CD14-positive monocyte (primary cell): Measurements from ENCODE around the gene ENPEP. TPM values are rescaled to one million over a fixed set of nuclear protein-coding genes. Genes with fewer than 3 reads are reported as not detected.

Experiments used
- DNase-seq, 3 donors: peaks; one replicate each; pipeline ENCODE4 v3.0.0-alpha.2; 2011 to 2022
- H2AFZ ChIP-seq: 2 replicates; pipeline ENCODE4 v1.6.0; 2012; ENCODE audit warnings: mild to moderate bottlenecking, low read depth, low read length, inconsistent platforms; ENCODE audit not compliant: insufficient read depth, poor library complexity, severe bottlenecking
- H3K27ac ChIP-seq, 2 donors: 1 replicate in 1 of 2; 2 replicates in 1 of 2; pipeline ENCODE4 v1.5.1; 2012 to 2013; ENCODE audit warnings: low read length in 2 of 2, control low read depth in 1 of 2, inconsistent platforms in 1 of 2, low read depth in 1 of 2, mild to moderate bottlenecking in 1 of 2
- H3K27me3 ChIP-seq, 2 donors: one replicate each; pipeline versions ENCODE4 v1.6.0 to v1.6.1; 2011 to 2013; ENCODE audit warnings: low read length in 2 of 2; ENCODE audit not compliant: control insufficient read depth in 2 of 2, insufficient read depth in 2 of 2
- H3K36me3 ChIP-seq, 2 donors: replicated peaks in 1 of 2; 1 replicate in 1 of 2; 2 replicates in 1 of 2; pipeline versions ENCODE4 v1.5.1 to v1.6.1; 2012 to 2013; ENCODE audit warnings: low read length in 2 of 2, control low read depth in 1 of 2, inconsistent platforms in 1 of 2, mild to moderate bottlenecking in 1 of 2; ENCODE audit not compliant: insufficient read depth in 2 of 2, control insufficient read depth in 1 of 2
- H3K4me1 ChIP-seq, 2 donors: 1 replicate in 1 of 2; 2 replicates in 1 of 2; pipeline versions ENCODE4 v1.5.1 to v1.6.1; 2012 to 2013; ENCODE audit warnings: low read length in 2 of 2, control low read depth in 1 of 2, inconsistent platforms in 1 of 2, mild to moderate bottlenecking in 1 of 2, moderate library complexity in 1 of 2; ENCODE audit not compliant: insufficient read depth in 2 of 2, control insufficient read depth in 1 of 2
- H3K4me2 ChIP-seq: replicated peaks from 2 replicates; pipeline ENCODE3; 2012; ENCODE audit warnings: low read length, moderate library complexity, mild to moderate bottlenecking; ENCODE audit not compliant: poor library complexity, severe bottlenecking; ENCODE audit errors: extremely low read depth
- H3K4me3 ChIP-seq, 3 experiments: fragments of 200-600 bp in 1 of 3; sonication (generic) in 1 of 3; replicated peaks in 1 of 3; 1 replicate in 2 of 3; 2 replicates in 1 of 3; pipeline ENCODE4 v1.5.1; 2011 to 2013; ENCODE audit warnings: low read length in 3 of 3, mild to moderate bottlenecking in 3 of 3, control low read depth in 2 of 3, low read depth in 2 of 3, inconsistent platforms in 1 of 3, moderate library complexity in 1 of 3
- H3K79me2 ChIP-seq: 2 replicates; pipeline ENCODE4 v1.6.0; 2012; ENCODE audit warnings: mild to moderate bottlenecking, control low read depth, inconsistent platforms, low read length, moderate library complexity; ENCODE audit not compliant: insufficient read depth
- H3K9ac ChIP-seq: 2 replicates; pipeline ENCODE4 v1.6.0; 2017; ENCODE audit warnings: low read length, mild to moderate bottlenecking; ENCODE audit not compliant: insufficient read depth, poor library complexity, severe bottlenecking
- H3K9me3 ChIP-seq, 2 donors: replicated peaks in 1 of 2; 1 replicate in 1 of 2; 2 replicates in 1 of 2; pipeline versions ENCODE4 v1.5.1 to v1.6.1; 2012 to 2013; ENCODE audit warnings: low read length in 2 of 2, control low read depth in 1 of 2; ENCODE audit not compliant: control insufficient read depth in 1 of 2, insufficient read depth in 1 of 2
- H4K20me1 ChIP-seq: 2 replicates; pipeline ENCODE4 v1.6.0; 2012; ENCODE audit warnings: mild to moderate bottlenecking, low read length, control low read depth, moderate library complexity; ENCODE audit not compliant: insufficient read depth
- H3K27ac Mint-ChIP-seq, 7 donors: one replicate each; pipeline ENCODE4 v1.8.0; 2020; ENCODE audit warnings: mild to moderate bottlenecking in 7 of 7, mixed read lengths in 7 of 7, moderate library complexity in 6 of 7, inconsistent platforms in 2 of 7
- H3K27me3 Mint-ChIP-seq, 3 donors: one replicate each; pipeline ENCODE4 v1.8.0; 2021 to 2022; ENCODE audit warnings: low read depth in 3 of 3, mild to moderate bottlenecking in 3 of 3, mixed read lengths in 3 of 3, moderate library complexity in 3 of 3, inconsistent platforms in 1 of 3
- H3K36me3 Mint-ChIP-seq, 2 donors: one replicate each; pipeline ENCODE4 v1.8.0; 2020; ENCODE audit warnings: mixed read lengths in 2 of 2, inconsistent platforms in 1 of 2, mild to moderate bottlenecking in 1 of 2
- H3K4me1 Mint-ChIP-seq: one replicate; pipeline ENCODE4 v1.8.0; 2020; ENCODE audit warnings: mild to moderate bottlenecking, mixed read lengths
- H3K4me3 Mint-ChIP-seq, 2 donors: one replicate each; pipeline ENCODE4 v1.8.0; 2020; ENCODE audit warnings: mild to moderate bottlenecking in 2 of 2, mixed read lengths in 2 of 2, moderate library complexity in 1 of 2
- H3K9me3 Mint-ChIP-seq, 7 donors: one replicate each; pipeline ENCODE4 v1.8.0; 2020 to 2022; ENCODE audit warnings: mixed read lengths in 7 of 7, mild to moderate bottlenecking in 6 of 7, moderate library complexity in 6 of 7, inconsistent platforms in 2 of 7
- WGBS: methylation state at CpG from one replicate; pipeline ENCODE4 v1.1.5; 2013; ENCODE audit warnings: missing lambda C conversion rate; ENCODE audit not compliant: insufficient coverage; 5-methylcytosine and 5-hydroxymethylcytosine counted together
- intact Hi-C, 2 donors: fragments of 100-400 bp; cut with micrococcal nuclease; formaldehyde crosslinking; loops; one replicate each; pipeline versions ENCODE4 v1.15.0 to v1.15.1; 2023
- polyA plus RNA-seq, 3 donors: library from polyadenylated mRNA; depleted of rRNA in 1 of 3; unstranded in 2 of 3; stranded (reverse) in 1 of 3; fragments of 300-500 nt in 2 of 3; fragments of >200 nt in 1 of 3; fragmentation: Illumina TruSeq in 2 of 3; gene quantifications; 1 replicate in 2 of 3; 2 replicates in 1 of 3; pipeline ENCODE4 v1.2.3, GENCODE V29; 2012 to 2021
- TF ChIP-seq, protein P1 (sequence below): fragments of 200-600 bp; IDR thresholded peaks from one replicate; pipeline ENCODE4 v1.8.0; 2022; ENCODE audit warnings: antibody characterized with exemption, mild to moderate bottlenecking

Gene ENPEP
- polyA plus RNA-seq, 3 donors = not detected

DNA sequence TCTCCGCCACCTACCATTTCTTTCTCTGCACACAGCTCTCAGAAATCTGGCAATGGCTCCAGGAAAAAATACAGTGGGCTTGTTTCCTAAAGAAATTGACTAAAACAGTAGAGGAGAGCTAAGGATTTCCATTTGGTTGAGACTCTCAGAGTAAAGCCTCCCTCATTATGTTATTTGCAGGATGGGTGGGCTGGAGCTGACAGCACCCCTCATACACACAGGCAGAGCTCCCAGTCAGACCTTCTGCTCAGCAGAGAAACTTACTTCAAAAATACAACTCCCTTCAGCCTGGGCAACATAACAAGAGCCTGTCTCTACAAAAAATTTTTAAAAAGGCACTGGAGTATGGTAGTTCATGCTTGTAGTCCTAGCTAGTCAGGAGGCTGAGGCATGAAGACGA, 44.9 kb downstream of the ENPEP start:
- Histone ChIP-seq H3K27ac (no peak overlapping the region), H3K27me3 (peaks cover 0 to 2% of the 10 kb centered on the region in 2 donors), H3K4me1 (peaks cover 4 to 6% of the 10 kb centered on the region in 2 donors), H3K9me3 (no peaks in the 10 kb centered on the region), H3K4me3 (no peak overlapping the region), H2AFZ (no peak overlapping the region), H3K9ac (no peak overlapping the region), H3K79me2 (no peaks in the 10 kb centered on the region), H4K20me1 (no peaks in the 10 kb centered on the region), H3K36me3 (no peaks in the 10 kb centered on the region), H3K4me2 (no peak overlapping the region)
- H3K4me1 Mint-ChIP-seq = peaks cover 7% of the 10 kb centered on the region
- no CpG with 5 or more reads among the region's 2 CpGs for WGBS
- peak overlapping the region in 1 of 2 donors; percentile 14 for H3K4me3 Mint-ChIP-seq
- H3K27ac Mint-ChIP-seq = no peak overlapping the region
- TF ChIP-seq, protein P1, sequence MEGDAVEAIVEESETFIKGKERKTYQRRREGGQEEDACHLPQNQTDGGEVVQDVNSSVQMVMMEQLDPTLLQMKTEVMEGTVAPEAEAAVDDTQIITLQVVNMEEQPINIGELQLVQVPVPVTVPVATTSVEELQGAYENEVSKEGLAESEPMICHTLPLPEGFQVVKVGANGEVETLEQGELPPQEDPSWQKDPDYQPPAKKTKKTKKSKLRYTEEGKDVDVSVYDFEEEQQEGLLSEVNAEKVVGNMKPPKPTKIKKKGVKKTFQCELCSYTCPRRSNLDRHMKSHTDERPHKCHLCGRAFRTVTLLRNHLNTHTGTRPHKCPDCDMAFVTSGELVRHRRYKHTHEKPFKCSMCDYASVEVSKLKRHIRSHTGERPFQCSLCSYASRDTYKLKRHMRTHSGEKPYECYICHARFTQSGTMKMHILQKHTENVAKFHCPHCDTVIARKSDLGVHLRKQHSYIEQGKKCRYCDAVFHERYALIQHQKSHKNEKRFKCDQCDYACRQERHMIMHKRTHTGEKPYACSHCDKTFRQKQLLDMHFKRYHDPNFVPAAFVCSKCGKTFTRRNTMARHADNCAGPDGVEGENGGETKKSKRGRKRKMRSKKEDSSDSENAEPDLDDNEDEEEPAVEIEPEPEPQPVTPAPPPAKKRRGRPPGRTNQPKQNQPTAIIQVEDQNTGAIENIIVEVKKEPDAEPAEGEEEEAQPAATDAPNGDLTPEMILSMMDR = no peak
- no peaks in the 10 kb centered on the region for H3K9me3 Mint-ChIP-seq
- H3K36me3 Mint-ChIP-seq = no peaks in the 10 kb centered on the region
- peaks cover 5 to 15% (median 14%) of the 10 kb centered on the region in 3 donors for H3K27me3 Mint-ChIP-seq
- no peak for DNase-seq
- intact Hi-C loops = loop anchor here in 1 of 2 donors (2.0 kb wide), 1 partner anchor 518 kb away; no protein-coding TSS in a partner anchor

DNA sequence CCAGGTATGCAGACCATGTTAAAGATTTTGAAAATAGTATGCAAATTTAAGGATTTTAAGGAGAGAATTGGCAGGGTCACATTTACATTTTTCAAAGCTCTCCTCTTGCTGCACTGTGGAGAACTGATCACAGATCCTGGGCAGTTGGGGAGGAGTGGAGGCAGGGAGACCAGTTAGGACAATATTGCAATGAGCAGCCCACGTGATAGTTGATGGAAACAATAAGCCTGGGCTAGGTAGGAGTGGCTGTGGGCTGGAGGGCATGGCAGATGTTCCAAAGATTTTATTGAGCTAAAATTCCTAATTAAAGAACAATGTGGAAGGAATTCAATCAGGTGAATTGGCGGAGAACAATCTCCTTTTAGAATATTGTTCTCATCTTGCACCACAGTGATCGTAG, 50.6 kb downstream of the ENPEP start:
- no peaks in the 10 kb centered on the region for H4K20me1 ChIP-seq
- intact Hi-C loops = no loop called here
- WGBS = no CpG with 5 or more reads among the region's 3 CpGs
- H3K36me3 ChIP-seq = no peaks in the 10 kb centered on the region
- DNase-seq = no peak
- H2AFZ ChIP-seq = no peak overlapping the region
- H3K4me2 ChIP-seq = no peak overlapping the region
- no peaks in the 10 kb centered on the region for H3K4me1 Mint-ChIP-seq
- no peaks in the 10 kb centered on the region for H3K9me3 ChIP-seq
- peak overlapping the region in 1 of 2 donors; percentile 24 for H3K4me3 Mint-ChIP-seq
- no peak overlapping the region for H3K27ac Mint-ChIP-seq
- TF ChIP-seq, protein P1 = no peak
- H3K9me3 Mint-ChIP-seq = no peaks in the 10 kb centered on the region
- H3K9ac ChIP-seq = no peak overlapping the region
- H3K27me3 Mint-ChIP-seq = peaks cover 7 to 20% (median 14%) of the 10 kb centered on the region in 3 donors
- no peaks in the 10 kb centered on the region for H3K4me1 ChIP-seq
- H3K27ac ChIP-seq = no peak overlapping the region
- H3K27me3 ChIP-seq = no peaks in the 10 kb centered on the region
- no peaks in the 10 kb centered on the region for H3K36me3 Mint-ChIP-seq
- H3K79me2 ChIP-seq = no peaks in the 10 kb centered on the region
- no peak overlapping the region for H3K4me3 ChIP-seq
